Activated T-helper 2 cell treated with anti-CD3 and anti-CD28 coated beads, Interferon-gamma antibody, Interleukin-2, Interleukin-4, amounts not matched to agents 10 μg/mL and 5 μg/mL and 100 μg/mL, durations not matched to agents 14 hours and 24 hours and 36 hours (primary cell): ENCODE measurements around the gene PBOV1. TPM values are rescaled to one million over a fixed set of nuclear protein-coding genes. Genes with fewer than 3 reads are reported as not detected.

Experiments used
- DNase-seq: peaks from one replicate; pipeline ENCODE4 v3.0.0; 2021; ENCODE audit warnings: low spot score
- H3K27ac Mint-ChIP-seq: one replicate; pipeline ENCODE4 v1.8.0; 2021; ENCODE audit warnings: mixed read lengths
- H3K27me3 Mint-ChIP-seq: one replicate; pipeline ENCODE4 v1.8.0; 2021; ENCODE audit warnings: low read depth, mixed read lengths
- H3K36me3 Mint-ChIP-seq: one replicate; pipeline ENCODE4 v1.8.0; 2021; ENCODE audit warnings: low read depth, mixed read lengths
- H3K4me1 Mint-ChIP-seq: one replicate; pipeline ENCODE4 v1.8.0; 2021; ENCODE audit warnings: low read depth, mixed read lengths
- H3K4me3 Mint-ChIP-seq: one replicate; pipeline ENCODE4 v1.8.0; 2021; ENCODE audit warnings: low read depth, mild to moderate bottlenecking, moderate library complexity, mixed read lengths
- H3K9me3 Mint-ChIP-seq: one replicate; pipeline ENCODE4 v1.8.0; 2021; ENCODE audit warnings: mixed read lengths
- intact Hi-C: fragments of 100-400 bp; cut with micrococcal nuclease; formaldehyde crosslinking; loops from one replicate; pipeline ENCODE4 v1.15.1; 2023
- total RNA-seq: library from RNA; stranded (reverse); gene quantifications from 2 replicates; pipeline ENCODE4 v1.2.3, GENCODE V29; 2022

The PBOV1 gene
- total RNA-seq, result not detected in 2 replicates

GRCh38 chr6:138218449-138218848, at the start of gene PBOV1:
Gene PBOV1 (minus strand): TSS chr6:138218491. CDS start chr6:138218395, 96 bp downstream.
- no peaks in the 10 kb centered on the region for H3K9me3 Mint-ChIP-seq
- H3K4me3 Mint-ChIP-seq, result no peak within 1 kb of the TSS
- H3K4me1 Mint-ChIP-seq, result no peaks in the 10 kb centered on the region
- no peaks in the 10 kb centered on the region for H3K36me3 Mint-ChIP-seq
- intact Hi-C loops, result no loop called here
- H3K27ac Mint-ChIP-seq, result no peak within 1 kb of the TSS
- peaks cover 31% of the 10 kb centered on the region for H3K27me3 Mint-ChIP-seq
- DNase-seq, result no peak

GRCh38 chr6:138266095-138266494, 47.8 kb upstream of the PBOV1 start:
- Mint-ChIP-seq H3K9me3 (no peaks in the 10 kb centered on the region), H3K36me3 (no peaks in the 10 kb centered on the region), H3K27me3 (peaks cover 3% of the 10 kb centered on the region), H3K27ac (no peak overlapping the region), H3K4me1 (no peaks in the 10 kb centered on the region), H3K4me3 (no peak overlapping the region)
- intact Hi-C loops, result no loop called here
- no peak for DNase-seq

- Mint-ChIP-seq H3K4me3 (no peak overlapping the region), H3K9me3 (no peaks in the 10 kb centered on the region), H3K27me3 (peaks cover 5% of the 10 kb centered on the region), H3K27ac (no peak overlapping the region), H3K4me1 (no peaks in the 10 kb centered on the region), H3K36me3 (no peaks in the 10 kb centered on the region)
- intact Hi-C loops, result no loop called here
- no peak for DNase-seq
These were observed 46.1 kb upstream of the PBOV1 start for GRCh38 chr6:138264372-138264880.

GRCh38 chr6:138263963-138264362, 45.7 kb upstream of the PBOV1 start:
- H3K27ac Mint-ChIP-seq, result no peak overlapping the region
- no peak overlapping the region for H3K4me3 Mint-ChIP-seq
- no peaks in the 10 kb centered on the region for H3K4me1 Mint-ChIP-seq
- no peaks in the 10 kb centered on the region for H3K36me3 Mint-ChIP-seq
- peaks cover 5% of the 10 kb centered on the region for H3K27me3 Mint-ChIP-seq
- intact Hi-C loops, result no loop called here
- no peaks in the 10 kb centered on the region for H3K9me3 Mint-ChIP-seq
- no peak for DNase-seq

GRCh38 chr6:138261116-138261780, 43.0 kb upstream of the PBOV1 start:
- H3K4me3 Mint-ChIP-seq, result no peak overlapping the region
- no peaks in the 10 kb centered on the region for H3K36me3 Mint-ChIP-seq
- intact Hi-C loops, result no loop called here
- peaks cover 3% of the 10 kb centered on the region for H3K27me3 Mint-ChIP-seq
- no peaks in the 10 kb centered on the region for H3K4me1 Mint-ChIP-seq
- DNase-seq, result no peak
- no peak overlapping the region for H3K27ac Mint-ChIP-seq
- H3K9me3 Mint-ChIP-seq, result no peaks in the 10 kb centered on the region

- intact Hi-C loops, result no loop called here
- DNase-seq, result no peak
- no peak overlapping the region for H3K27ac Mint-ChIP-seq
- no peaks in the 10 kb centered on the region for H3K9me3 Mint-ChIP-seq
- H3K36me3 Mint-ChIP-seq, result no peaks in the 10 kb centered on the region
- H3K27me3 Mint-ChIP-seq, result peaks cover 3% of the 10 kb centered on the region
- no peak overlapping the region for H3K4me3 Mint-ChIP-seq
- no peaks in the 10 kb centered on the region for H3K4me1 Mint-ChIP-seq
These were observed 40.7 kb upstream of the PBOV1 start for GRCh38 chr6:138258991-138259390.

- no peaks in the 10 kb centered on the region for H3K4me1 Mint-ChIP-seq
- H3K9me3 Mint-ChIP-seq, result no peaks in the 10 kb centered on the region
- no peak overlapping the region for H3K4me3 Mint-ChIP-seq
- H3K27me3 Mint-ChIP-seq, result peaks cover 3% of the 10 kb centered on the region
- DNase-seq, result no peak
- no peak overlapping the region for H3K27ac Mint-ChIP-seq
- no peaks in the 10 kb centered on the region for H3K36me3 Mint-ChIP-seq
- intact Hi-C loops, result no loop called here
These were observed 39.9 kb upstream of the PBOV1 start for GRCh38 chr6:138258197-138258596.

- Mint-ChIP-seq H3K36me3 (no peaks in the 10 kb centered on the region), H3K9me3 (no peaks in the 10 kb centered on the region), H3K4me3 (no peak overlapping the region), H3K27ac (no peak overlapping the region), H3K27me3 (peaks cover 3% of the 10 kb centered on the region), H3K4me1 (no peaks in the 10 kb centered on the region)
- intact Hi-C loops, result no loop called here
- no peak for DNase-seq
These were observed 39.3 kb upstream of the PBOV1 start for GRCh38 chr6:138257638-138258040.

- Mint-ChIP-seq H3K9me3 (no peaks in the 10 kb centered on the region), H3K27ac (no peak overlapping the region), H3K36me3 (no peaks in the 10 kb centered on the region), H3K27me3 (peaks cover 6% of the 10 kb centered on the region), H3K4me1 (no peaks in the 10 kb centered on the region), H3K4me3 (no peak overlapping the region)
- no peak for DNase-seq
- intact Hi-C loops, result no loop called here
These were observed 37.2 kb upstream of the PBOV1 start for GRCh38 chr6:138255443-138255842.

GRCh38 chr6:138253731-138254130, 35.4 kb upstream of the PBOV1 start:
- Mint-ChIP-seq H3K4me3 (no peak overlapping the region), H3K9me3 (no peaks in the 10 kb centered on the region), H3K27ac (no peak overlapping the region), H3K27me3 (peaks cover 6% of the 10 kb centered on the region), H3K4me1 (no peaks in the 10 kb centered on the region), H3K36me3 (no peaks in the 10 kb centered on the region)
- no peak for DNase-seq
- intact Hi-C loops, result no loop called here

- Mint-ChIP-seq H3K9me3 (no peaks in the 10 kb centered on the region), H3K36me3 (no peaks in the 10 kb centered on the region), H3K27me3 (peaks cover 9% of the 10 kb centered on the region), H3K4me1 (no peaks in the 10 kb centered on the region), H3K4me3 (no peak overlapping the region), H3K27ac (no peak overlapping the region)
- no peak for DNase-seq
- intact Hi-C loops, result no loop called here
These were observed 32.4 kb upstream of the PBOV1 start for GRCh38 chr6:138250513-138251247.

- intact Hi-C loops, result no loop called here
- Mint-ChIP-seq H3K4me3 (no peak overlapping the region), H3K4me1 (no peaks in the 10 kb centered on the region)
These were observed 31.8 kb upstream of the PBOV1 start for GRCh38 chr6:138250053-138250452.

GRCh38 chr6:138248878-138249277, 30.6 kb upstream of the PBOV1 start:
- Mint-ChIP-seq H3K9me3 (no peaks in the 10 kb centered on the region), H3K4me3 (no peak overlapping the region), H3K27ac (no peak overlapping the region), H3K36me3 (no peaks in the 10 kb centered on the region), H3K27me3 (peaks cover 9% of the 10 kb centered on the region), H3K4me1 (no peaks in the 10 kb centered on the region)
- intact Hi-C loops, result no loop called here
- DNase-seq, result no peak

More at GRCh38 chr6:138250053-138250452, 31.8 kb upstream of the PBOV1 start:
- H3K9me3 Mint-ChIP-seq, result no peaks in the 10 kb centered on the region
- no peak for DNase-seq
- no peak overlapping the region for H3K27ac Mint-ChIP-seq
- H3K36me3 Mint-ChIP-seq, result no peaks in the 10 kb centered on the region
- H3K27me3 Mint-ChIP-seq, result peaks cover 9% of the 10 kb centered on the region
